ENCODE measurements around the gene PROSER2.

PROSER2 gene

GRCh38 chr10:11824376-11824775, 1.2 kb downstream of the PROSER2 start:
- Histone ChIP-seq H3K9me2 (replicated peaks; ENCODE audit: insufficient read depth, low read length) (no peaks in the 10 kb centered on the region), H4K20me1 (ENCODE audit: low read depth, low read length) (0 out of 2 replicates have a peak, but pooled peaks cover 6% of the 10 kb centered on the region), H3K4me3 (ENCODE audit: insufficient read depth, low read length, poor library complexity, severe bottlenecking) (peak overlapping the region; percentile 65), H2AFZ (ENCODE audit: low read depth, low read length, severe bottlenecking) (no peak overlapping the region), H3K9ac (ENCODE audit: low read length) (no peak overlapping the region), H3K27me3 (ENCODE audit: low read length) (no peaks in the 10 kb centered on the region), H3K79me2 (ENCODE audit: insufficient read depth, low read length) (no peaks in the 10 kb centered on the region), H3K27ac (ENCODE audit: low read depth, low read length) (no peak overlapping the region), H3K9me3 (ENCODE audit: insufficient read depth, low read length) (no peaks in the 10 kb centered on the region), H3F3A (ENCODE audit: insufficient read depth) (peaks cover 18% of the 10 kb centered on the region; the same call in 1 of the 2 replicates), H3K4me2 (ENCODE audit: low read depth, low read length, poor library complexity, severe bottlenecking) (peak overlapping the region; percentile 56), H3K36me3 (ENCODE audit: low read length) (no peaks in the 10 kb centered on the region)
- no peak for TF ChIP-seq CTCF (IDR thresholded peaks at IDR 0.05; ENCODE audit: insufficient read depth, low read length, poor library complexity, severe bottlenecking)
- no peak for TF ChIP-seq EZH2phosphoT487 (conservative IDR thresholded peaks at IDR 0.05; ENCODE audit: low read length)

GRCh38 chr10:11824825-11825224, 1.7 kb downstream of the PROSER2 start:
- H3F3A ChIP-seq (ENCODE audit: insufficient read depth): peaks cover 18% of the 10 kb centered on the region; the same call in 1 of the 2 replicates
- no peaks in the 10 kb centered on the region for H3K9me2 ChIP-seq (replicated peaks; ENCODE audit: insufficient read depth, low read length)
- no peak overlapping the region for H3K4me3 ChIP-seq (ENCODE audit: insufficient read depth, low read length, poor library complexity, severe bottlenecking)
- H3K9me3 ChIP-seq (ENCODE audit: insufficient read depth, low read length): no peaks in the 10 kb centered on the region
- H3K27ac ChIP-seq (ENCODE audit: low read depth, low read length): no peak overlapping the region
- no peak overlapping the region for H2AFZ ChIP-seq (ENCODE audit: low read depth, low read length, severe bottlenecking)
- H3K9ac ChIP-seq (ENCODE audit: low read length): no peak overlapping the region
- TF ChIP-seq EZH2phosphoT487 (conservative IDR thresholded peaks at IDR 0.05; ENCODE audit: low read length) (no peak), CTCF (IDR thresholded peaks at IDR 0.05; ENCODE audit: insufficient read depth, low read length, poor library complexity, severe bottlenecking) (no peak)
- no peaks in the 10 kb centered on the region for H3K79me2 ChIP-seq (ENCODE audit: insufficient read depth, low read length)
- H3K27me3 ChIP-seq (ENCODE audit: low read length): no peaks in the 10 kb centered on the region
- peak overlapping the region; percentile 56 for H3K4me2 ChIP-seq (ENCODE audit: low read depth, low read length, poor library complexity, severe bottlenecking)
- H4K20me1 ChIP-seq (ENCODE audit: low read depth, low read length): 0 out of 2 replicates have a peak, but pooled peaks cover 6% of the 10 kb centered on the region
- H3K36me3 ChIP-seq (ENCODE audit: low read length): no peaks in the 10 kb centered on the region

- Histone ChIP-seq H2AFZ (ENCODE audit: low read depth, low read length, severe bottlenecking) (no peak overlapping the region), H3K4me2 (ENCODE audit: low read depth, low read length, poor library complexity, severe bottlenecking) (no peak overlapping the region), H3K9me3 (ENCODE audit: insufficient read depth, low read length) (no peaks in the 10 kb centered on the region), H4K20me1 (ENCODE audit: low read depth, low read length) (0 out of 2 replicates have a peak, but pooled peaks cover 6% of the 10 kb centered on the region), H3F3A (ENCODE audit: insufficient read depth) (peaks cover 18% of the 10 kb centered on the region; the same call in 1 of the 2 replicates), H3K4me3 (ENCODE audit: insufficient read depth, low read length, poor library complexity, severe bottlenecking) (no peak overlapping the region), H3K27me3 (ENCODE audit: low read length) (no peaks in the 10 kb centered on the region), H3K9me2 (replicated peaks; ENCODE audit: insufficient read depth, low read length) (no peaks in the 10 kb centered on the region), H3K79me2 (ENCODE audit: insufficient read depth, low read length) (no peaks in the 10 kb centered on the region), H3K36me3 (ENCODE audit: low read length) (no peaks in the 10 kb centered on the region), H3K9ac (ENCODE audit: low read length) (no peak overlapping the region), H3K27ac (ENCODE audit: low read depth, low read length) (no peak overlapping the region)
- TF ChIP-seq CTCF (IDR thresholded peaks at IDR 0.05; ENCODE audit: insufficient read depth, low read length, poor library complexity, severe bottlenecking) (no peak), EZH2phosphoT487 (conservative IDR thresholded peaks at IDR 0.05; ENCODE audit: low read length) (no peak)
Observed at GRCh38 chr10:11825796-11826414, 2.7 kb downstream of the PROSER2 start.
